Adrenal gland (tissue), 5 donors: ENCODE results near the gene MAP2K6.

Experiments
- POLR2A ChIP-seq, 2 donors: fragments of 450-650 bp; IDR thresholded peaks; one replicate each; pipeline ENCODE4 v1.6.1; 2017; ENCODE audit warnings: antibody characterized with exemption in 2 of 2, mild to moderate bottlenecking in 2 of 2, moderate library complexity in 1 of 2
- TF ChIP-seq, protein P1 (sequence below), 6 experiments: fragments of 450-650 bp in 4 of 6; fragments of 200-600 bp in 2 of 6; sonication (generic) in 1 of 6; IDR thresholded peaks; 1 replicate in 5 of 6; 2 replicates in 1 of 6; pipeline versions ENCODE4 v1.5.1 to v1.8.0; 2016 to 2021; ENCODE audit warnings: antibody characterized with exemption in 6 of 6, mild to moderate bottlenecking in 2 of 6, moderate library complexity in 1 of 6
- donor health status: DM: no; HTN: no; CAD: no.

- TF ChIP-seq, protein P1, sequence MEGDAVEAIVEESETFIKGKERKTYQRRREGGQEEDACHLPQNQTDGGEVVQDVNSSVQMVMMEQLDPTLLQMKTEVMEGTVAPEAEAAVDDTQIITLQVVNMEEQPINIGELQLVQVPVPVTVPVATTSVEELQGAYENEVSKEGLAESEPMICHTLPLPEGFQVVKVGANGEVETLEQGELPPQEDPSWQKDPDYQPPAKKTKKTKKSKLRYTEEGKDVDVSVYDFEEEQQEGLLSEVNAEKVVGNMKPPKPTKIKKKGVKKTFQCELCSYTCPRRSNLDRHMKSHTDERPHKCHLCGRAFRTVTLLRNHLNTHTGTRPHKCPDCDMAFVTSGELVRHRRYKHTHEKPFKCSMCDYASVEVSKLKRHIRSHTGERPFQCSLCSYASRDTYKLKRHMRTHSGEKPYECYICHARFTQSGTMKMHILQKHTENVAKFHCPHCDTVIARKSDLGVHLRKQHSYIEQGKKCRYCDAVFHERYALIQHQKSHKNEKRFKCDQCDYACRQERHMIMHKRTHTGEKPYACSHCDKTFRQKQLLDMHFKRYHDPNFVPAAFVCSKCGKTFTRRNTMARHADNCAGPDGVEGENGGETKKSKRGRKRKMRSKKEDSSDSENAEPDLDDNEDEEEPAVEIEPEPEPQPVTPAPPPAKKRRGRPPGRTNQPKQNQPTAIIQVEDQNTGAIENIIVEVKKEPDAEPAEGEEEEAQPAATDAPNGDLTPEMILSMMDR (IDR thresholded peaks at IDR 0.05) = no peak
- no peak for TF ChIP-seq POLR2A (IDR thresholded peaks at IDR 0.05)
These were observed 124.8 kb downstream of the MAP2K6 start for GRCh38 chr17:69539274-69539673.
